ENCODE measurements around the gene OR1J1.

The OR1J1 gene

GRCh38 chr9:122477826-122478225 is at the start of gene OR1J1:
Gene OR1J1, minus strand, starts transcription at chr9:122477926. Its CDS starts 0 bp downstream, at chr9:122477926.
- DNase-seq = no peak

- no peak for DNase-seq
These were observed 49.5 kb upstream of the OR1J1 start, which contains the start of gene OR1N1 for GRCh38 chr9:122527193-122527592. Gene OR1N1, minus strand, starts transcription at chr9:122527293. Its CDS starts 0 bp downstream, at chr9:122527293.

- no peak for DNase-seq
These were observed 48.9 kb upstream of the OR1J1 start for GRCh38 chr9:122526602-122527001.

GRCh38 chr9:122519376-122519775 is 41.6 kb upstream of the OR1J1 start:
- no peak for DNase-seq

GRCh38 chr9:122518841-122519240 is 41.1 kb upstream of the OR1J1 start, which contains the start of gene OR1J4:
Gene OR1J4, plus strand, starts transcription at chr9:122519141. Its CDS starts 0 bp downstream, at chr9:122519141.
- no peak for DNase-seq

GRCh38 chr9:122518226-122518625 is 40.5 kb upstream of the OR1J1 start:
- DNase-seq = no peak

GRCh38 chr9:122510502-122510901 is 32.8 kb upstream of the OR1J1 start, which contains the start of gene OR1J2:
Gene OR1J2, plus strand, starts transcription at chr9:122510802. Its CDS starts 0 bp downstream, at chr9:122510802.
- no peak for DNase-seq

- no peak for DNase-seq
These were observed 29.2 kb upstream of the OR1J1 start for GRCh38 chr9:122506964-122507363.

- no peak for DNase-seq
These were observed 21.2 kb upstream of the OR1J1 start for GRCh38 chr9:122498883-122499288.

GRCh38 chr9:122479062-122479461 is 1.3 kb upstream of the OR1J1 start:
- no peak for DNase-seq

GRCh38 chr9:122477346-122477745 is 380 bp downstream of the OR1J1 start:
- no peak for DNase-seq

- no peak for DNase-seq
These were observed 2.0 kb downstream of the OR1J1 start for GRCh38 chr9:122475717-122476116.

GRCh38 chr9:122474561-122474960 is 3.2 kb downstream of the OR1J1 start:
- DNase-seq = no peak

- DNase-seq = no peak
These were observed 9.0 kb downstream of the OR1J1 start for GRCh38 chr9:122468735-122469134.

GRCh38 chr9:122466456-122466855 is 11.3 kb downstream of the OR1J1 start:
- no peak for DNase-seq

GRCh38 chr9:122464633-122465567 is 12.8 kb downstream of the OR1J1 start:
- DNase-seq = peak; percentile 89

GRCh38 chr9:122463828-122464632 is 13.7 kb downstream of the OR1J1 start:
- no peak for DNase-seq

- no peak for DNase-seq
These were observed 19.9 kb downstream of the OR1J1 start for GRCh38 chr9:122457787-122458186.

- no peak for DNase-seq
These were observed 21.6 kb downstream of the OR1J1 start for GRCh38 chr9:122456123-122456522.

- DNase-seq = no peak
These were observed 24.0 kb downstream of the OR1J1 start for GRCh38 chr9:122453677-122454135.

GRCh38 chr9:122446819-122447484 is 30.8 kb downstream of the OR1J1 start:
- no peak for DNase-seq

- DNase-seq = no peak
These were observed 32.5 kb downstream of the OR1J1 start for GRCh38 chr9:122445155-122445749.

Data from midbrain (tissue), 1 donor.